ENCODE results near the gene RBBP8NL.

RBBP8NL gene

GRCh38 chr20:62363920-62364851 lies 63.2 kb downstream of the RBBP8NL start:
- no peak for DNase-seq

GRCh38 chr20:62362991-62363919 lies 64.1 kb downstream of the RBBP8NL start:
- no peak for DNase-seq

- no peak for DNase-seq
These were observed 64.8 kb downstream of the RBBP8NL start for GRCh38 chr20:62362590-62362940.

- DNase-seq = no peak
These were observed 65.3 kb downstream of the RBBP8NL start for GRCh38 chr20:62361799-62362589.

- DNase-seq = no peak
These were observed 66.2 kb downstream of the RBBP8NL start for GRCh38 chr20:62360854-62361798.
